LHCN-M2 (cell line): ENCODE measurements around the gene TYMP. TPM values are rescaled to one million over a fixed set of nuclear protein-coding genes. Genes with fewer than 3 reads are reported as not detected.
"Not testable (repeated sequence)": the region's sequence is repeated elsewhere in the genome, so short reads cannot be mapped to it uniquely, and the experiment has no call there.

Source experiments
- DNase-seq: peaks from one replicate; pipeline ENCODE4 v3.0.0-alpha.2; 2012; ENCODE audit warnings: low read depth
- total RNA-seq: library from RNA; depleted of rRNA; stranded (reverse); fragments of >200 nt; gene quantifications from 2 replicates; pipeline ENCODE4 v1.2.3, GENCODE V29; 2014

The TYMP gene
- total RNA-seq, 1 experiment from 2014 or later = 4.3 TPM

- no peak for DNase-seq
Observed at GRCh38 chr22:50524676-50525103, 5.1 kb downstream of the TYMP start.

DNA sequence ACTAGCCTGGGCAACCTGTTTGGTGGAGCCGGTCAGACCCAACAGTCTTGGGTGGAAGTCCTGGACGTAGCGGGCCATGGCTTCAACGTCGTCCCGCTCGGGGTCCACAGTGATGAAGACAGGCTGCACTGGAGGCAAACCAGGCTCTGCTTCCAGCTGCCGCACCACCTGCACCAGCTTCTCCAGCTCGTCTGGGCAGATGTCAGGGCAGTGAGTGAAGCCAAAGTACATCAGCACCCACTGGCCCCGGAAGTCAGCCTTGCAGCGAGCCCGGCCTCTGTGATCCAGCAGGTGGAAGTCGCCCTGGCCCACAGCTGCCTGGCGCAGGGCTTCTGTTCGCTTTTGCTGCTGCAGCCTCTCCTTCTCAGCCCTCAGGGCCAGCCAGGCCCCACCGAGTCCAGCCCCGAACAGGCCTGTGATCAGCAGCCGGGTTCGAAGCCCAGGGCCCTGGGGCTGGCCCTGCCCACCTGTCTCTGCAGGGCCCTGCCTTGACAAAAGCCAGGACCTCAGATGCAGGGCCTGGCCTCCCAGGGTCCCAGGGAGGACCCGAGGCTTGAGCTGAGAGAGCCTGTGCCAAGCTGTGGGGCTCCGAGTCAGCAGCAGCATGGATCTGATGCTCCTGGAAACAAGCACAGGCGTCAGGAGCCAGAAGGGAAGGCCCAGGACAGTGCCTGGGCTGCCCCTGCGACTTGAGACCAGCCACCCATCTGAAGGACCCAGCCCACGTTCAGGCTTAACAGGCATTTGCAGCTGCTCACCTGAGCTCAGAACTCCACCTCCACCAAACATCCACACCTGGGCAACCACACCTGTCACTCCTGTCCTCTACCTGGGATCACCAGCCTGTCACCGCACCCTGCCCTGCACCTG is 5.8 kb downstream of the TYMP start:
- no peak for DNase-seq

- no peak for DNase-seq
Observed at GRCh38 chr22:50523458-50523805, 6.4 kb downstream of the TYMP start.

DNA sequence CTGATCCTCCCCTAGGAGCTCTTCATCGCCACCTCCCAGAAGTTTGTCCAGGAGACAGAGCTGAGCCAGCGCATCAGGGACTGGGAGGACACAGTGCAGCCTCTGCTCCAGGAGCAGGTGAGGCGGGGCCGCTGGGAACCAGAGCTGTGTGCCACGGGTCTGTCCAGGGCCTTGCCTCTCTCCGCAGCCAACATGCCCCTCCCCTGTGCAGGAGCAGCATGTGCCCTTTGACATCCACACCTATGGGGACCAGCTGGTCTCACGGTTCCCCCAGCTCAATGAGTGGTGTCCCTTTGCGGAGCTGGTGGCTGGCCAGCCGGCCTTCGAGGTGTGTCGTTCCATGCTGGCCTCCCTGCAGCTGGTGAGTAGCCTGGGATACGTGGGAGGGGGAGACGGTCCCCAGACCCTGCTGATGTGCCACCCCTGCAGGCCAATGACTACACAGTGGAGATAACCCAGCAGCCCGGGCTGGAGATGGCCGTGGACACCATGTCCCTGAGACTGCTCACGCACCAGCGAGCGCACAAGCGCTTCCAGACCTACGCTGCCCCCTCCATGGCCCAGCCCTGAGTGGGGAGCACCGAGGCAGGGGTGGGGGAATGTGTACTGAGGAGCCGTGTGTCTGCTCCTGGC is 6.9 kb downstream of the TYMP start:
- DNase-seq = no peak

GRCh38 chr22:50522208-50522805 is 7.5 kb downstream of the TYMP start:
- DNase-seq = no peak

GRCh38 chr22:50521710-50522109 is 8.1 kb downstream of the TYMP start:
- DNase-seq = no peak

DNA sequence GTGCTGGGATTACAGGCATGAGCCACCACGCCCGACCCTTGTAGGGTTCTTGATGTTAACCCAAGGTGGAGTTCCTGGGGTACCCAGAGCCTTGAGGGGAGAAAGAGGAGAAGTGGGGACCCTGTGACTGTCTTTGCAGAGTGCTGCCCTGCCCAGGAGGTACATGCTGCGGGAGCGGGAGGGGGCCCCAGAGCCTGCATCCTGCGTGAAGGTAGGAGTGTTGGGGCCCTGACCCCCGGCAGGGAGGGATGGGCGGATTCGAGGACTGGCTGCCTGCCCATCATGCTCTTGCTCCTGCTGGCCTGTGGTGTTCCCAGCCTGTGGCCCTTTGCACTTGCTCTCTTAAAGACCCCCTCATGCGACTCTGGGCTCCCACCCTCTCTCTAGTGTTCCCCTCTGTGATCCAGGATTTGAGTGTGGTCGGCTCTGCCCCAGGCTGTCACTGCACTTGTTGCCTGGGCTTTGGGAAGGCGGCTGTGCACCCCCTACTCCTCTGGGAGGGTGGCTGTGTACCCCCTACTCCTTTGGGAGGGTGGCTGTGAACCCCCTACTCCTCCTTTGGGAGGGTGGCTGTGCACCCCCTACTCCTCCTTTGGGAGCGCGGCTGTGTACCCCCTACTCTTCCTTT is 8.9 kb downstream of the TYMP start:
- no peak for DNase-seq

DNA sequence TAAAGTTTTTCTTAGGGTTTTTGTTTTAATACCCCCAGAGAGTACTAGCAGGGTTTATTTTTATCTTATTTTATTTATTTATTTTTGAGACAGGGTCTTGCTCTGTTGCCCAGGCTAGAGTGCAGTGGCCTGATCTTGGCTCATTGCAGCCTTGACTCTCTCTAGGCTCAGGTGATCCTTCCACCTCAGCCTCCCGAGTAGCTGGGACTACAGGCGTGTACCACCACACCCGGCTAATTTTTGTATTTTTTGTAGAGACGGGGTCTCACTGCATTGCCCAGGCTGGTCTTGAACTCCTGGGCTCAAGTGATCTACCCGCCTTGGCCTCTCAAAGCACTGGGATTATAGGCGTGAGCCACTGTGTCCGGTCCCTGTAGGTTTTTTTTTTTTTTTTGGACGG is 9.6 kb downstream of the TYMP start:
- not testable (repeated sequence) for DNase-seq

DNA sequence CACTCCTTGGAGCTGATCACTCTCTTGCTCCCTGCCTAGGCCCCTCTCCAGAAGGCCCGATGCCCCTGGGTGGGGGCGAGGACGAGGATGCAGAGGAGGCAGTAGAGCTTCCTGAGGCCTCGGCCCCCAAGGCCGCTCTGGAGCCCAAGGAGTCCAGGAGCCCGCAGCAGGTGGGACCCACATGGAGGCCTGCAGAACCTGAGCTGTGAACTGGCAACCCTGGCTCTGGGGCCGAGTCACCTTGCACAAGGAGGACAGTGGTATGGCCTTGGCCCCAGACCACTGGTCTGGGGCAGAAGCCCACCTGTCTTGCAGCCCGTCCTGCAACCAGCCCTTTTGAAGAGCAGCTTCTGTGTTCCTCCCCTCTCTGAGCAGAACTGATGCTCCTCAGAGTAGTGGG is 10.7 kb downstream of the TYMP start:
- no peak for DNase-seq

GRCh38 chr22:50518606-50519005 is 11.2 kb downstream of the TYMP start:
- DNase-seq = no peak

DNA sequence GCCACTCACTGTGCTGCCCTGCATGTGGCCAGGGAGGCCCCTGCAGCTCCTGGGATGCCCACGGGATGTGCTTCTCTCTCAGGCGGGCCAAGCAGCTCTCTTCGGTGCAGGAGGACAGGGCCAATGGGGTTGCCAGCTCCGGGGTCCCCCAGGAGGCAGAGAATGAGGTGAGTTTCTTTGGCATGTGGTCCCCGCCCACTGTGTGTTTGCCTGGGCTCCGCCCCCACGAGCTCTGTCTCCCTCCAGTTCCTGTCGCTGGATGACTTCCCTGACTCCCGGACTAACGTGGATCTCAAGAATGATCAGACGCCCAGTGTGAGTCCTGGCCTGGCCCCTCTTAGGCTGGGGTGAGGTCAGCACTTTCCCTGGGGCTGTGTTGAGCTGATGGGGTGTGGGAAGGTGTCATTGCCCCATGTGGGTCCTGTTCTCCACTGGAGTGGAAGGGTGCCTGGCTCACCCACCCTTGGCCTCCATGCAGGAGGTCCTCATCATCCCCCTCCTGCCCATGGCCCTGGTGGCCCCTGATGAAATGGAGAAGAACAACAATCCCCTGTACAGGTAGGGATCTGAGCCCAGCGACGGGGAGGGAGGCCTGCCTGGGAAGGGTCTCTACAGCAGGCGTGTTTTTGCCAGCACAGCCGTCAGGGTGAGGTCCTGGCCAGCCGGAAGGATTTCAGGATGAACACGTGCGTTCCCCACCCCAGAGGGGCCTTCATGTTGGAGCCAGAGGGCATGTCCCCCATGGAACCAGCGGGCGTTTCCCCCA is 12.1 kb downstream of the TYMP start:
- no peak for DNase-seq

DNA sequence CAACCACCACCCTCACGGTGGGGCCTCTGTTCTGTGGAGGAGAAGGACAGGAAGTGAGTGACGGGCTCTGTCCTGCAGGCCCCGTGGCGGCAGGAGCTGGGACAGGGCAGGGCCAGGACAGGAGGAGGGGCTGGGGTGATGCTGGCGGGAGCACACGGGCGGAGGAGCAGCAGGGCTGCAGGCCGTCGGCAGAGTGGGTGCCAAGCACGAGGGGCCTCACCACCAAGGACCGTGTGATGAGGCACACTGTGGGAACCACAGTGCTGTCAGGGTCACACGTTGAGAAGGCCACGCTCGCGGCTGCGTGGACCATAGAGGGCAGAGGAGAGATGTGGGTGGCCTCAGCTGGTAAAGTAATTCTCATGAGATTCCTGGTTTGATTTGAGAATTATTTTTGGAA is 12.9 kb downstream of the TYMP start:
- DNase-seq = no peak

- DNase-seq = no peak
Observed at GRCh38 chr22:50516068-50516467, 13.7 kb downstream of the TYMP start.

- DNase-seq = no peak
Observed at GRCh38 chr22:50513175-50513574, 16.6 kb downstream of the TYMP start.

DNA sequence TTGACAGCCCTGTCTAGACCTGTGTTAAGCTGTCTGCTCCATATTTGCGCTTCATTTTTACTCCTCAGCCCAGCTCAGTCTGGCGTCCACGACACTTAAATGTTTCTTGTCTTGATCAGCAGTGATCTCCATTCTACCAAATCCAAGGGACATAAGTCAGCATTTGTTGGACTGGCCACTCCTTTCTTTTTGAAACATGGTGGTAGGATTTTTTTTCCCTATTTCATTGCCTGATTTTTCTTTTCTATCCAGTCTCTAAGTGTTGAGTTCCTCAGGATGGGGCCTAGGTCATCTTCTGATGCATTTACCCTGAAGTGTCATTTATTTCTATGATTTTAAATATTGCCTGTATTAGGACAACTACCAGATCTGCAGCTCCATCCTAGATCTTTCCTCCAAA is 20.9 kb downstream of the TYMP start:
- DNase-seq = no peak

- peak; percentile 96 for DNase-seq
Observed at GRCh38 chr22:50507991-50508884, 21.6 kb downstream of the TYMP start, which contains the start of gene NCAPH2. TSS of gene NCAPH2 (plus strand) at chr22:50508224. CDS start at chr22:50508338, 114 bp downstream.

GRCh38 chr22:50507421-50507990 is 22.3 kb downstream of the TYMP start, which contains the start of gene LMF2:
TSS of gene LMF2 (minus strand) at chr22:50507702. CDS start at chr22:50507675, 27 bp downstream.
- no peak for DNase-seq

GRCh38 chr22:50506611-50507420 is 23.0 kb downstream of the TYMP start:
- DNase-seq = no peak
